Neuronal stem cell (in vitro differentiated cells): ENCODE results near the gene DDX27.

Experiments
- DNase-seq: peaks from one replicate; pipeline ENCODE4 v3.0.0-alpha.2; 2013; ENCODE audit warnings: low spot score
- H2AFZ ChIP-seq: one replicate; pipeline ENCODE4 v1.6.1; 2013; ENCODE audit warnings: mild to moderate bottlenecking, low read length, inconsistent platforms
- H2AK5ac ChIP-seq: 2 replicates; pipeline ENCODE4 v1.6.1; 2013; ENCODE audit warnings: low read depth, mild to moderate bottlenecking, inconsistent platforms, low read length, moderate library complexity, mixed read lengths
- H2BK120ac ChIP-seq: 2 replicates; pipeline ENCODE4 v1.6.1; 2013; ENCODE audit warnings: low read depth, mild to moderate bottlenecking, inconsistent platforms, low read length, moderate library complexity, mixed read lengths
- H2BK12ac ChIP-seq: one replicate; pipeline ENCODE4 v1.6.1; 2013; ENCODE audit warnings: low read length, inconsistent platforms
- H2BK15ac ChIP-seq: 2 replicates; pipeline ENCODE4 v1.6.1; 2013; ENCODE audit warnings: mild to moderate bottlenecking, low read length, inconsistent platforms, mixed read lengths
- H2BK5ac ChIP-seq: one replicate; pipeline ENCODE4 v1.6.1; 2013; ENCODE audit warnings: inconsistent platforms, mild to moderate bottlenecking, low read length, moderate library complexity
- H3K14ac ChIP-seq: one replicate; pipeline ENCODE4 v1.6.1; 2013; ENCODE audit warnings: low read length, inconsistent platforms
- H3K18ac ChIP-seq: 2 replicates; pipeline ENCODE4 v1.6.1; 2013; ENCODE audit warnings: low read length, inconsistent platforms
- H3K23ac ChIP-seq: 2 replicates; pipeline ENCODE4 v1.6.1; 2013; ENCODE audit warnings: low read depth, mild to moderate bottlenecking, mixed read lengths, low read length, inconsistent platforms; ENCODE audit not compliant: poor library complexity
- H3K27ac ChIP-seq: replicated peaks from 3 replicates; pipeline ENCODE4 v1.5.1; 2013; ENCODE audit warnings: low read length, inconsistent platforms
- H3K27me3 ChIP-seq, 3 experiments: 2 replicates each; pipeline ENCODE4 v1.6.1; 2013; ENCODE audit warnings: low read length in 3 of 3, mild to moderate bottlenecking in 2 of 3, inconsistent platforms in 1 of 3, low read depth in 1 of 3, mixed read lengths in 1 of 3, moderate library complexity in 1 of 3; ENCODE audit not compliant: control insufficient read depth in 3 of 3, insufficient read depth in 3 of 3
- H3K36me3 ChIP-seq, 2 donors: replicated peaks in 1 of 2; 2 replicates each; pipeline ENCODE4 v1.6.1; 2013; ENCODE audit warnings: low read length in 2 of 2; ENCODE audit not compliant: control insufficient read depth in 2 of 2, insufficient read depth in 2 of 2
- H3K4ac ChIP-seq: 2 replicates; pipeline ENCODE4 v1.6.1; 2013; ENCODE audit warnings: inconsistent platforms, mild to moderate bottlenecking, low read length, moderate library complexity
- H3K4me1 ChIP-seq, 2 donors: 1 replicate in 1 of 2; 2 replicates in 1 of 2; pipeline ENCODE4 v1.6.1; 2013; ENCODE audit warnings: low read length in 2 of 2, low read depth in 1 of 2; ENCODE audit not compliant: control insufficient read depth in 2 of 2, insufficient read depth in 1 of 2
- H3K4me2 ChIP-seq: one replicate; pipeline ENCODE4 v1.6.1; 2013; ENCODE audit warnings: mild to moderate bottlenecking, low read length, inconsistent platforms; ENCODE audit not compliant: insufficient read depth, poor library complexity, severe bottlenecking
- H3K4me3 ChIP-seq, 2 donors: 2 replicates each; pipeline ENCODE4 v1.5.1; 2013; ENCODE audit warnings: low read length in 2 of 2, mild to moderate bottlenecking in 2 of 2, inconsistent platforms in 1 of 2, moderate library complexity in 1 of 2
- H3K79me1 ChIP-seq: one replicate; pipeline ENCODE4 v1.6.1; 2013; ENCODE audit warnings: low read depth, mild to moderate bottlenecking, inconsistent platforms, low read length, moderate library complexity
- H3K9ac ChIP-seq: one replicate; pipeline ENCODE4 v1.6.1; 2013; ENCODE audit warnings: mild to moderate bottlenecking, low read depth, low read length, inconsistent platforms; ENCODE audit not compliant: poor library complexity
- H3K9me3 ChIP-seq, 2 donors: replicated peaks in 1 of 2; 2 replicates each; pipeline versions ENCODE3 to v1.6.1; 2013; ENCODE audit warnings: low read length in 2 of 2, mild to moderate bottlenecking in 2 of 2, inconsistent platforms in 1 of 2, low read depth in 1 of 2, mixed read lengths in 1 of 2, moderate library complexity in 1 of 2; ENCODE audit not compliant: control insufficient read depth in 2 of 2, insufficient read depth in 1 of 2
- H4K8ac ChIP-seq: one replicate; pipeline ENCODE4 v1.6.1; 2013; ENCODE audit warnings: low read depth, mild to moderate bottlenecking, inconsistent platforms, low read length, moderate library complexity
- H4K91ac ChIP-seq: one replicate; pipeline ENCODE4 v1.6.1; 2013; ENCODE audit warnings: low read length, low read depth, mild to moderate bottlenecking, inconsistent platforms; ENCODE audit not compliant: poor library complexity
- WGBS, 2 donors: extraction: QIAGEN DNeasy Blood & Tissue Kit; methylation state at CpG; one replicate each; pipeline ENCODE4 v1.1.7; 2013; ENCODE audit warnings: missing lambda C conversion rate in 2 of 2, mixed read lengths in 1 of 2; ENCODE audit not compliant: insufficient read length in 2 of 2, insufficient replicate concordance in 1 of 2; ENCODE audit errors: extremely low coverage in 2 of 2; 5-methylcytosine and 5-hydroxymethylcytosine counted together

The DDX27 gene

DNA sequence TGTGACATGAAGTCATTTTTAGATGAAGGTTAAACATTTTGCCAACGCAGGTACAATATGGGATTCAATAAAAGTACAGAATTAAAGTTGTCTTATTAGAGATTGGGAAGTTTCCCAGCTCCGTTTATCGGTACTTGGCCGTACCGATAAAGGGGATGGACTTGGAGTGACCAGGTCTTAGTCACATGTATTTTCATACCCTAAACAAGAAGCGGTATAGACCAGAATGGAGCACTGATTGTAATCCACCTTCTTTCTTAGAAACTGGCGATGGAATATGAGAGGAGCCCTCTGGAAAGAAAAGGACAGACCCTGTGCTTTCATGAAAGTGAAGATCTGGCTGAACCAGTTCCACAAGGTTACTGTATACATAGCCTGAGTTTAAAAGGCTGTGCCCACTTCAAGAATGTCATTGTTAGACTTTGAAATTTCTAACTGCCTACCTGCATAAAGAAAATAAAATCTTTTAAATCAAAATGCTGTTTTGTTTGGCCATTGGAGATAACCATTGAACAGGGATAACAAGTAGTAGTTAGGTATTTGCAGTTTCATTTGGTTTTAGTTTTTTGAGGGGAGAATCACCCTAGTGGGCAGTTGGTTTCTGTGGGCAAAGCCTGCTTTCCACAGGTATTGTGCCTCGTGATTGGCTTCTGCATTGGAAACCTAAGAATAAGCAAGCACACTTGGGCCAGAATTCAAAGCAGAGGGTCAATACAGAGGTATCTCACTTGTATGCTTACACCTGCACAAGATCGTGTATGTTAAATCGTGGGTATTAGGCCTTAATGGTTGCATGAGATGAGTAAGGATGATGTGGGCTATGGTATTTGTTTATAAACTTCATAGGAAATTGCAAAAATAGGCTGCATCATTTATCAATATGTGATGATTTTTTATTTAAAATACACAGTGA, 69.8 kb downstream of the DDX27 start:
- Histone ChIP-seq H3K9ac (no peak overlapping the region), H2BK120ac (no peak overlapping the region), H3K36me3 (peaks cover 60 to 82% of the 10 kb centered on the region in 2 donors), H2AFZ (no peak overlapping the region), H4K8ac (no peak overlapping the region), H3K4ac (no peak overlapping the region), H2BK5ac (no peak overlapping the region), H2AK5ac (no peak overlapping the region), H3K4me3 (no peak overlapping the region), H3K4me2 (no peak overlapping the region), H3K18ac (no peak overlapping the region), H3K79me1 (peaks cover 1% of the 10 kb centered on the region), H4K91ac (no peak overlapping the region), H3K27me3 (no peaks in the 10 kb centered on the region), H3K9me3 (peaks cover 26 to 44% of the 10 kb centered on the region in 2 donors), H2BK12ac (no peak overlapping the region), H2BK15ac (no peak overlapping the region), H3K27ac (no peak overlapping the region), H3K14ac (no peak overlapping the region), H3K4me1 (no peaks in the 10 kb centered on the region), H3K23ac (no peak overlapping the region)
- WGBS, 2 donors: no CpG with 5 or more reads among the region's 10 CpGs
- no peak for DNase-seq

GRCh38 chr20:49290608-49291191, 71.5 kb downstream of the DDX27 start:
- H3K14ac ChIP-seq: no peak overlapping the region
- no peak overlapping the region for H3K4ac ChIP-seq
- H3K4me1 ChIP-seq: no peaks in the 10 kb centered on the region
- no peak overlapping the region for H4K8ac ChIP-seq
- no peak for DNase-seq
- peak overlapping the region; percentile 11 for H3K27ac ChIP-seq
- H4K91ac ChIP-seq: no peak overlapping the region
- no peak overlapping the region for H2AK5ac ChIP-seq
- H2BK5ac ChIP-seq: no peak overlapping the region
- no peak overlapping the region for H3K9ac ChIP-seq
- no peak overlapping the region for H2BK12ac ChIP-seq
- H3K4me3 ChIP-seq: no peak overlapping the region
- H3K9me3 ChIP-seq: peaks cover 15 to 29% of the 10 kb centered on the region in 2 donors
- H3K18ac ChIP-seq: no peak overlapping the region
- no peak overlapping the region for H2BK15ac ChIP-seq
- H3K27me3 ChIP-seq: no peaks in the 10 kb centered on the region
- H3K4me2 ChIP-seq: no peak overlapping the region
- no peak overlapping the region for H2AFZ ChIP-seq
- peaks cover 53 to 73% of the 10 kb centered on the region in 2 donors for H3K36me3 ChIP-seq
- H3K23ac ChIP-seq: no peak overlapping the region
- no CpG with 5 or more reads among the region's 6 CpGs for WGBS, 2 donors
- no peak overlapping the region for H2BK120ac ChIP-seq
- peaks cover 1% of the 10 kb centered on the region for H3K79me1 ChIP-seq

DNA sequence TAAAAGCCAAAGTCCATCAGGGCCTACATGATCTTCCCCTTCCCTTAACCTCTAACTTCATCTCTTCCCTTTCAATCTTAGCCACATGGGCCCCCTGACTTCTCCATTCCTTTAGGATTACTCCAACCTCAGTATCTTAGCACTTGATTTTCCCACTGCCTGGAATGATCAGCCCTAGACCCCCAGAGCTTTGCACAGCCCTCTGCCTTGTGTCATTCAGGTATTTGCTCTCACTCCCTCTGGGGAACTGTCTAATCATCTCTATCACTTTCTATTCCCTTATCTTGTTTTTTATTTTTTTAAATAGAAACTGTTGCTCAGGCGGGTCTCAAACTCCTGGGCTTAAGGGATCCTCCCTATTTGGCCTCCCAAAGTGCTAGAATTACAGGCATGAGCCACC, 72.0 kb downstream of the DDX27 start:
- WGBS, 2 donors: no CpG with 5 or more reads among the region's 1 CpG
- no peak overlapping the region for H3K4ac ChIP-seq
- no peak overlapping the region for H2BK5ac ChIP-seq
- H2AFZ ChIP-seq: no peak overlapping the region
- no peak overlapping the region for H4K91ac ChIP-seq
- no peak overlapping the region for H2BK12ac ChIP-seq
- H4K8ac ChIP-seq: no peak overlapping the region
- no peak overlapping the region for H2BK15ac ChIP-seq
- H3K36me3 ChIP-seq: peaks cover 48 to 70% of the 10 kb centered on the region in 2 donors
- peaks cover 1% of the 10 kb centered on the region for H3K79me1 ChIP-seq
- no peak overlapping the region for H3K23ac ChIP-seq
- H3K9me3 ChIP-seq: peaks cover 10 to 24% of the 10 kb centered on the region in 2 donors
- no peak overlapping the region for H3K4me2 ChIP-seq
- no peak overlapping the region for H3K9ac ChIP-seq
- no peak overlapping the region for H3K18ac ChIP-seq
- H3K4me3 ChIP-seq: no peak overlapping the region
- no peak overlapping the region for H2BK120ac ChIP-seq
- H2AK5ac ChIP-seq: no peak overlapping the region
- H3K14ac ChIP-seq: no peak overlapping the region
- H3K4me1 ChIP-seq: no peaks in the 10 kb centered on the region
- no peaks in the 10 kb centered on the region for H3K27me3 ChIP-seq
- no peak overlapping the region for H3K27ac ChIP-seq
- DNase-seq: no peak

DNA sequence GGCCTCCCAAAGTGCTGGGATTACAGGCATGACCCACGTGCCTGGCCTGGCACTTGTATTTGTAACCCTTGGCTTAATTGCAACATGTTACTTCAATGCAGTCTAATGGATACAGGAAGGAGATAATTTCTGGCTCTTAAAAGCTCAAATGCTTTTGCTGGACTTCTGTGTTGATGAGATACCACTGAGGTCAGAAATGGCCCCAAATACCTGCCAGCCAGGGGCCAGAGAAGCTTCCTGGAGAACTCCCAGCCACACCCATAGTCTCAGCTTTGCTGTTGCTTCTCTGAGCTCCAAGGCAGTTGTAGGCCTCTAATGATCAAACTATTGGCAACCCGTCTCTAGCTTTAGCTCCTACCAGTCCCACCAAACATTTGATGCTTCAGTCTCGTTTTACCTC, 72.8 kb downstream of the DDX27 start:
- H2BK12ac ChIP-seq: no peak overlapping the region
- no peak overlapping the region for H3K4me2 ChIP-seq
- no peak overlapping the region for H2BK15ac ChIP-seq
- no peak overlapping the region for H4K91ac ChIP-seq
- no peak overlapping the region for H4K8ac ChIP-seq
- no peaks in the 10 kb centered on the region for H3K4me1 ChIP-seq
- no peak overlapping the region for H3K4me3 ChIP-seq
- no peak overlapping the region for H3K4ac ChIP-seq
- no peak overlapping the region for H3K14ac ChIP-seq
- peaks cover 42 to 65% of the 10 kb centered on the region in 2 donors for H3K36me3 ChIP-seq
- H2AFZ ChIP-seq: no peak overlapping the region
- no peak overlapping the region for H2AK5ac ChIP-seq
- H2BK5ac ChIP-seq: no peak overlapping the region
- no peak overlapping the region for H3K18ac ChIP-seq
- H3K27me3 ChIP-seq: no peaks in the 10 kb centered on the region
- no peak for DNase-seq
- no peak overlapping the region for H3K9ac ChIP-seq
- peaks cover 2 to 16% of the 10 kb centered on the region in 2 donors for H3K9me3 ChIP-seq
- no peak overlapping the region for H3K27ac ChIP-seq
- H2BK120ac ChIP-seq: no peak overlapping the region
- H3K79me1 ChIP-seq: peaks cover 1% of the 10 kb centered on the region
- no peak overlapping the region for H3K23ac ChIP-seq
- WGBS, 2 donors: no CpG with 5 or more reads among the region's 3 CpGs
